ENCODE measurements around the gene BEGAIN.

- no peak for TF ChIP-seq CTCF (conservative IDR thresholded peaks at IDR 0.05 in 1 of 2, IDR thresholded peaks at IDR 0.05 in 1 of 2; ENCODE audit: low read depth in 1 of 2, low read length in 2 of 2)
- TF ChIP-seq EZH2 (IDR thresholded peaks at IDR 0.05; ENCODE audit: low read length, missing control alignments) = no peak
Observed at GRCh38 chr14:100560471-100560870, 26.7 kb downstream of the BEGAIN start.
